Measurements from ENCODE around the gene CFAP410.
A peak's percentile ranks its signal among the peaks of the same experiment; 100 is the strongest.

CFAP410 gene

DNA sequence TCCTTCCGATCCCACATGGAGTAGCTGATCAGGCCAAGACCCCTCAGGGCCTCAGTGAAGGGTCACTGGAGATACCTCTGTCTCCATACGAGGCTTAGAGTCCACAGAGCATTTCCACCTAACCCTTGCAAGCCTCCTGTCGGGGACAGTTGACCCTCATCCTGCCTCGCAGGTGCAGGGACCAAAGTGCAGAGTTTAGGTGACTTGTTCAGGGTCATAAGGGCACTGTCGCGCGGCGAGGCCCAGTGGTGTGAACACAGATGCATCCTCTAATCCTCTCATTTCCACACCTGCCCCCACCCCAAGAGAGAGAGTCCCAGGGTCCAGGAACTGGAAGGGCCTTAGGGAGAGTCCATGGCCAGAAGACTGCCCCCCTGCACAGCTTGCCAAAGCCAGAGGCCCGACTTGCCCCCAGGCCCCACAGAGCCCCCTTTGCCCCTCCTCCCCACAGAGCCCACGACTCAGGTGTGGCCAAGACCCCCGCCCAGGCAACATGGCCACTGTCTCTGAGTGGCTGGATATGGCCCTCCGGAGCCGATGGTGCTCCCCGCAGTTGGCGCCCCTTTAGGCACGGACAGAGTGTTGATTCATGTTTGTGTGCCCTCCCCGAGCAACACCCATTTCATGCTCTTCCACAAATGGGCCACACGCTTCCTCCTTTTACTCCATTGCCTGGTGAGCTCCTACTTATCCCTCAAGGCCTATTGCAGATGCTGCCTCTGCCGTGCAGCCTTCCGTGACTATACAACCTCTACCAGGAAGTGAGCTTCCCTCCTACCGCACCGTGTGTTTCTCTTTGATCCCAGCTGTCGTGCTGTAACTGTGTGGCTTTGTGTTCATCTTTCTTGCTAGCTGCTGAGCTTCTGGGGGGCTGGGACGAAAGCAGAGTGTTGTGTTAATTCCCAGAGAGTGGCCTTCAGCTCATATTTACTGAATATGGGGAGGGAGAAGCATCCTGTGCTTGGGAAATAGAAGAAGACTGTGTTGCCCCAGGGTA is 15.9 kb upstream of the CFAP410 start:
- Mint-ChIP-seq H3K27me3 (ENCODE audit: low read depth, poor library complexity) (peaks cover 5% of the 10 kb centered on the region), H3K4me1 (peaks cover 40% of the 10 kb centered on the region), H3K9me3 (peaks cover 9% of the 10 kb centered on the region), H3K36me3 (ENCODE audit: low read depth) (no peaks in the 10 kb centered on the region), H3K27ac (peak overlapping the region; percentile 50), H3K4me3 (no peak overlapping the region)
- DNase-seq = no peak
- TF ChIP-seq, protein P1, sequence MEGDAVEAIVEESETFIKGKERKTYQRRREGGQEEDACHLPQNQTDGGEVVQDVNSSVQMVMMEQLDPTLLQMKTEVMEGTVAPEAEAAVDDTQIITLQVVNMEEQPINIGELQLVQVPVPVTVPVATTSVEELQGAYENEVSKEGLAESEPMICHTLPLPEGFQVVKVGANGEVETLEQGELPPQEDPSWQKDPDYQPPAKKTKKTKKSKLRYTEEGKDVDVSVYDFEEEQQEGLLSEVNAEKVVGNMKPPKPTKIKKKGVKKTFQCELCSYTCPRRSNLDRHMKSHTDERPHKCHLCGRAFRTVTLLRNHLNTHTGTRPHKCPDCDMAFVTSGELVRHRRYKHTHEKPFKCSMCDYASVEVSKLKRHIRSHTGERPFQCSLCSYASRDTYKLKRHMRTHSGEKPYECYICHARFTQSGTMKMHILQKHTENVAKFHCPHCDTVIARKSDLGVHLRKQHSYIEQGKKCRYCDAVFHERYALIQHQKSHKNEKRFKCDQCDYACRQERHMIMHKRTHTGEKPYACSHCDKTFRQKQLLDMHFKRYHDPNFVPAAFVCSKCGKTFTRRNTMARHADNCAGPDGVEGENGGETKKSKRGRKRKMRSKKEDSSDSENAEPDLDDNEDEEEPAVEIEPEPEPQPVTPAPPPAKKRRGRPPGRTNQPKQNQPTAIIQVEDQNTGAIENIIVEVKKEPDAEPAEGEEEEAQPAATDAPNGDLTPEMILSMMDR (IDR thresholded peaks at IDR 0.05) = no peak

DNA sequence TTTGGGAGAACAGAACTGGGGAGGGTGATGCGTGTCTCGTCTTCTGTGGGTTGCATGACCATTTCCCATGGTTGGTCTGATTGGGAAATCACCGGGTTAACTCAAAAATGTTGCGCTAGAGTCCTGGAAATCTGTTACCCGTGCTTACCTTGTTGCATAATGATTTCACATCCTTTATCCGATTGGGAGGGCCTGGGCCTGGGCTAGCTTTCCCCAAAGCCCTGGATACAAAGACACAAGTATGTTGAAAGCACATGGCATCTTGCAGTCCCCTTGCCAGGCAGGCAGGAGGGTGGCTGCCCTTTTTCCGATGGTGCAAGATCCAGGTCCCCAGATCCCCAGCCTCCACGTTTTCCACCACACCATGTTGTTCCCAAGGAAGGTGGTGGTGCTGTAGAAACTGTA is 14.8 kb upstream of the CFAP410 start:
- TF ChIP-seq, protein P1 (IDR thresholded peaks at IDR 0.05) = no peak
- H3K27ac Mint-ChIP-seq = no peak overlapping the region
- no peaks in the 10 kb centered on the region for H3K36me3 Mint-ChIP-seq (ENCODE audit: low read depth)
- H3K27me3 Mint-ChIP-seq (ENCODE audit: low read depth, poor library complexity) = peaks cover 5% of the 10 kb centered on the region
- peaks cover 6% of the 10 kb centered on the region for H3K9me3 Mint-ChIP-seq
- H3K4me3 Mint-ChIP-seq = no peak overlapping the region
- DNase-seq = no peak
- peaks cover 40% of the 10 kb centered on the region for H3K4me1 Mint-ChIP-seq

DNA sequence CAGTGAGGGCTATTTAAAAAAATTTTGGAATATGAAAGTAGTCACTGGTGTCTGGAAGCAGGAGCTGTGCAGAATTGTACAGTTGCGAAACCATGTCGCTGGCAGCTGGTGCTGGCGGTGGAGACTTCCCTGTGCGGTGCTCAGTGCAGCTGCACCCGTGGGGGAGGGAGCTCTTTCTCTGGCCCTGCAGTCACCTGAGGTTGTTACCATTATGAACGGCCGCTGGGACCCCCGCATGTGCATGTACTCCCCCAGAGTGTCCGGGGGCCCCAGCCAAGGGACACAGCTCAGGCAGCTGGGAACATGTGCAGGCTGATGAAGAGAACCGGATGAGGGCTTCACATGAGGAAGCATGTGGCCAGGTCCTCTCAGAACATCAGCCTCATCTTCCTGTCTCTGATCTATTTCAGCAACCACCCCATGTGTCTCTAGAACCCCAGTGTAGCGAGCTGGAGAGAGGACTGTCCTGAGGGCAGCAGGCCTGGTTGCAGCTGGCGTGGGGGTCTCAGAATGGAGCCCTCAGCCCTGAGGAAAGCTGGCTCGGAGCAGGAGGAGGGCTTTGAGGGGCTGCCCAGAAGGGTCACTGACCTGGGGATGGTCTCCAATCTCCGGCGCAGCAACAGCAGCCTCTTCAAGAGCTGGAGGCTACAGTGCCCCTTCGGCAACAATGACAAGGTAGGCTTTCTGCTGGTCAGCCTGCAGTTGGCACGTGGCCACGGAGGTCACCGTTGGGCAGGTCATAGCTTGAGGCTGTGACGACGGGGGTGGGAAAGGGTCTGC is 14.2 kb upstream of the CFAP410 start, which contains the start of gene TRPM2:
TSS of gene TRPM2 (plus strand) at position 431 of the 780 bp plus-strand sequence. CDS start at position 511, 80 bp downstream.
- TF ChIP-seq, protein P1 (IDR thresholded peaks at IDR 0.05) = no peak
- peaks cover 9% of the 10 kb centered on the region for H3K27me3 Mint-ChIP-seq (ENCODE audit: low read depth, poor library complexity)
- H3K9me3 Mint-ChIP-seq = peaks cover 1% of the 10 kb centered on the region
- H3K4me3 Mint-ChIP-seq = no peak within 1 kb of the TSS
- peaks cover 40% of the 10 kb centered on the region for H3K4me1 Mint-ChIP-seq
- H3K27ac Mint-ChIP-seq = peak within 1 kb of the TSS; percentile 75
- no peaks in the 10 kb centered on the region for H3K36me3 Mint-ChIP-seq (ENCODE audit: low read depth)
- DNase-seq = no peak

DNA sequence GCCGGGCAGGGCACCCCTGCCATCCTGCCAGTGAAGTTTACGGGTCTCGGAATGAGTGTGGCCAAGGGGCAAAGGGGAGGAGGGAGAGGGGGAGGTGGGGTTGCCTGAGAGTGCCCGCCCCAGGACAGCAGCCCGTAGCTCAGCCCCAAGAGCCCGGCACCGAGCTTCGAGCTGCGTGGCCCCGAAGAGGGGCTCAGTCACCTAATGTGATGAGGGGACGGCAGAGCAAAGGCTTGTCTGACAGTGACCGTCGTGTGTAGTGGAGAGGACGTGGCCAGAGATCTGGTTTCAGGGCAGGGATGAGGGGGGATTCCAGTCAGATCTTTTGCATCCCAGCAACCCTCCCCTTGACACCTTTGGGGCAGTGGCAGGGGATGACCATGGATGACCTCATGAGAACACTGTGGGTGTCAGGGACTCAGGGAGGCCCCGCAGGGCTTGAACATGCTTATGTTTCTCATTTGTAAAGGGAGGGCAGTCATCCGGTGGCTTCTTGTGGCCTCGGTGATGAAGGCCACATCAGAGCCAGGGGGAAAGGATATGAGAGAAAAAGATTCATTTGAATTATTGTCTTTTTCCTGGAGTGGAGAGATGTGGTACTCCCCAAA is 13.2 kb upstream of the CFAP410 start:
- peak overlapping the region; percentile 68 for H3K27ac Mint-ChIP-seq
- H3K27me3 Mint-ChIP-seq (ENCODE audit: low read depth, poor library complexity) = peaks cover 9% of the 10 kb centered on the region
- no peaks in the 10 kb centered on the region for H3K9me3 Mint-ChIP-seq
- H3K4me1 Mint-ChIP-seq = peaks cover 44% of the 10 kb centered on the region
- DNase-seq = no peak
- H3K36me3 Mint-ChIP-seq (ENCODE audit: low read depth) = no peaks in the 10 kb centered on the region
- TF ChIP-seq, protein P1 (IDR thresholded peaks at IDR 0.05) = no peak
- H3K4me3 Mint-ChIP-seq = no peak overlapping the region

DNA sequence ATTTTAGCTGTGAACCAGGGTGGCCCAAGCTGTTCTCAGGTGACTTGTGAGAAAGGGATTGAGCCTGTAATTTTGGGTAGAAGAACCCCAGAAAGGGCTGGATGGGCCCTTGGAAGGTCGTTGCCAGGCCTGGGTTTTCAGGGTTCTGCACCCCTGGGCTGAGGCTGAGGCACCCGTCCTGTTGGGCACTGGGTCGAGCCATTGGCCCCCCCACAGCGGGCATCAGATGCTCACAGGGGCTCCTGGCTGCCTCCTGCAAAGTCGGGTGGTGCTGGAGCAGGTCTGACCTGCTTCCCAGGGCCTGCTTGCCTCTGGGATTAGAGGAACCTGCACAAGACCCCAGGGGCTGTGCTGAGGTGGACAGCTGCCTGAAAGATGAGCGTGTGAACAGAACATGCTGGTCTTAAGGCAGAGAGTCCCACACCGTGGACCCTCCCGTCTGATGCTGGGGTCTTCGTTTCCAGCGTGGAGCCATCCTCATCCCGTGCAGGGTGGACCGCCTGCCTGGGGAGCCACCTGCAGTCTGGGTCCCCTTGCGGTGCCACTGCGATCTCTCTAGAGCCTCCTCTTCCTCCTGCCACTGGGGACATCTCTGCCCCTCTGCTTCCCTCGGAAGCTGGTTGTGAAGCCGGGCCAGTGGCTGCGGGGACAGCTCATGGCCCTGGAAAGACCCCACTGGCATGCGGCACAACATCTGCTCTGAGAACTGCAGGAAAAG is 12.5 kb upstream of the CFAP410 start:
- H3K27me3 Mint-ChIP-seq (ENCODE audit: low read depth, poor library complexity) = peaks cover 9% of the 10 kb centered on the region
- H3K4me1 Mint-ChIP-seq = peaks cover 44% of the 10 kb centered on the region
- no peak for DNase-seq
- H3K36me3 Mint-ChIP-seq (ENCODE audit: low read depth) = no peaks in the 10 kb centered on the region
- no peak overlapping the region for H3K4me3 Mint-ChIP-seq
- H3K9me3 Mint-ChIP-seq = no peaks in the 10 kb centered on the region
- TF ChIP-seq, protein P1 (IDR thresholded peaks at IDR 0.05) = no peak
- H3K27ac Mint-ChIP-seq = no peak overlapping the region

Measured in nephron progenitor cell (in vitro differentiated cells).